ENCODE results near the gene PLIN1. TPM values are rescaled to one million over a fixed set of nuclear protein-coding genes. Genes with fewer than 3 reads are reported as not detected.

PLIN1 gene
- total and polyA plus RNA-seq, 2 donors (not counting 1 experiment from before 2014, with no cell fraction given) = 0.97 to 1.2 TPM

DNA sequence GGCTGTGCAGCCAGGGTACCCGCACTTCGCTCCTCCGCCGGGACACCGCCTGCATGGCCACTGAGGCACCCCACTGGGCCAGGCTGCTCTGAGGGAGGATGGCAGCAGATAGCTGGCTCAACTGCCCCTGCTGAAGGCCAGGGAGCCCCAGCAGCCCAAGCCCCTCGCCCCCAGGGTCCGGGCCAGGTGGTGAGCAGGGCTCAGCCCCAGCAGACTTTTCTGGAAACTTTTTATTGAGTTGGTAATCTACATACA, 11.5 kb downstream of the PLIN1 start:
- ChIA-PET CTCF (no interaction called here), POLR2A (no interaction called here)
- Mint-ChIP-seq H3K4me3 (no peak overlapping the region), H3K27ac (no peak overlapping the region), H3K9me3 (ENCODE audit: insufficient read depth) (no peaks in the 10 kb centered on the region), H3K4me1 (peaks cover 7% of the 10 kb centered on the region), H3K27me3 (peaks cover 17% of the 10 kb centered on the region)
- ATAC-seq (ENCODE audit: low read depth) (no peak), DNase-seq (no peak)
- Histone ChIP-seq H3K27me3 (replicated peaks in 1 of 4; ENCODE audit: control extremely low read depth in 1 of 4, control insufficient read depth in 3 of 4, insufficient read depth in 4 of 4, low read length in 3 of 4) (peaks cover 0 to 24% (median 6%) of the 10 kb centered on the region in 4 experiments), H2AFZ (ENCODE audit: insufficient read depth, low read depth, low read length, poor library complexity, severe bottlenecking) (no peak overlapping the region), H3K79me2 (ENCODE audit: control insufficient read depth, insufficient read depth, low read length) (no peaks in the 10 kb centered on the region), H3K9ac (ENCODE audit: low read length) (no peak overlapping the region), H3K4me1 (ENCODE audit: control insufficient read depth in 2 of 2, insufficient read depth in 2 of 2, low read length in 2 of 2) (peaks cover 0 to 7% of the 10 kb centered on the region in 2 donors), H3K4me2 (replicated peaks; ENCODE audit: low read depth, low read length, poor library complexity, severe bottlenecking) (no peak overlapping the region), H3K4me3 (ENCODE audit: control extremely low read depth in 1 of 5, extremely low read depth in 1 of 5, insufficient read depth in 1 of 5, low read depth in 2 of 5, low read length in 4 of 5) (no peak overlapping the region), H4K20me1 (ENCODE audit: control insufficient read depth, insufficient read depth, low read length, poor library complexity, severe bottlenecking) (no peaks in the 10 kb centered on the region), H3K9me3 (ENCODE audit: control extremely low read depth in 1 of 3, control insufficient read depth in 2 of 3, insufficient read depth in 1 of 3, low read length in 2 of 3) (no peaks in the 10 kb centered on the region), H3K36me3 (replicated peaks in 1 of 2; ENCODE audit: control extremely low read depth in 1 of 2, control insufficient read depth in 1 of 2, extremely low read depth in 1 of 2, insufficient read depth in 2 of 2, low read length in 1 of 2) (no peaks in the 10 kb centered on the region), H3K27ac (ENCODE audit: low read length in 2 of 2) (no peak overlapping the region)
- 99% methylated on average over 5 of the region's 7 CpGs for WGBS (ENCODE audit: insufficient coverage)
- intact Hi-C loops (cut with micrococcal nuclease) = no loop called here
- TF ChIP-seq CTCF (IDR thresholded peaks at IDR 0.05) = no peak
- no peak for TF ChIP-seq EZH2 (IDR thresholded peaks at IDR 0.05; ENCODE audit: borderline replicate concordance, insufficient read depth, low read depth, low read length, poor library complexity, severe bottlenecking)

DNA sequence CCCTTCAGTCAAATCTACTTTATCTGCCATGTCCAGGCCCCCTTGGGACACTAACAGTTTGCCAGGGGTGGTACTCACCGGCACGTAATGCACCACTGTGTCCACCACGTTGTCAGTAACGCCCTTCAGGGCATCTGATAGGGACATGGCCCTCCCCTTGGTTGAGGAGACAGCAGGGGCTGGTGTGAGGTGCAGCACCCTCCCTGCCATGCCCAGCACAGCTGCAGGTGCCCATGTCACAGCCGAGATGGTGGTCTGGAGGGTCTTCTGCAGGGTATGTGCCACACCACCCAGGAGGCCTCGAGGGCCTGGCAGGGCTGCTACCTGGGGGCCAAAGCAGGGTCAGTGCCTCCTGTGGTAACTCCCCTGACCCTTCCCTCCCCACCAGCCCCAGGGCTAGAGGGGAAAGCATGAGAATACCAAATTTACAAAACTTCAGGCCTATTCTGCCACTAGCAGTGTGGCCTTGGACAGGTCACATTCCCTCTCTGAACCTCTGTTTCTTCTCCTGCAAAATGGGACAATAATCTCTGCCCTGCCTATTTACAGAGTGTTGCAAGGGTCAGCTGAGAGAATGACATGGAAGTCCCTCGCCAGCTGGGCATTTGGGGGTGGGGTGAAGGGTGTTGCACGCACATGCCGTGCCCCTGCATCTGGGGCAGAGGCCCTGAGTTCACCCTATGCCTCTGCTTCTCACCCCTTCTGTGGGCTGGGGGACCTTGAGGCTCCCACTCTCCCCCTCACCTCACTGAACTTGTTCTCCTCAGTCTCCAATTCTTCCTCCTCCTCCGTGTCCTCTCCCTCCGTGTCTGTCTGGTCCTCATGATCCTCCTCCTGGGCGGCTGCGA, 12.1 kb downstream of the PLIN1 start:
- Histone ChIP-seq H3K27me3 (replicated peaks in 1 of 4; ENCODE audit: control extremely low read depth in 1 of 4, control insufficient read depth in 3 of 4, insufficient read depth in 4 of 4, low read length in 3 of 4) (peaks cover 0 to 24% (median 6%) of the 10 kb centered on the region in 4 experiments), H4K20me1 (ENCODE audit: control insufficient read depth, insufficient read depth, low read length, poor library complexity, severe bottlenecking) (no peaks in the 10 kb centered on the region), H3K36me3 (replicated peaks in 1 of 2; ENCODE audit: control extremely low read depth in 1 of 2, control insufficient read depth in 1 of 2, extremely low read depth in 1 of 2, insufficient read depth in 2 of 2, low read length in 1 of 2) (no peaks in the 10 kb centered on the region), H3K9me3 (ENCODE audit: control extremely low read depth in 1 of 3, control insufficient read depth in 2 of 3, insufficient read depth in 1 of 3, low read length in 2 of 3) (no peaks in the 10 kb centered on the region), H3K27ac (ENCODE audit: low read length in 2 of 2) (no peak overlapping the region), H3K4me3 (ENCODE audit: control extremely low read depth in 1 of 5, extremely low read depth in 1 of 5, insufficient read depth in 1 of 5, low read depth in 2 of 5, low read length in 4 of 5) (no peak overlapping the region), H3K9ac (ENCODE audit: low read length) (no peak overlapping the region), H3K4me1 (ENCODE audit: control insufficient read depth in 2 of 2, insufficient read depth in 2 of 2, low read length in 2 of 2) (peaks cover 0 to 7% of the 10 kb centered on the region in 2 donors), H3K79me2 (ENCODE audit: control insufficient read depth, insufficient read depth, low read length) (no peaks in the 10 kb centered on the region), H3K4me2 (replicated peaks; ENCODE audit: low read depth, low read length, poor library complexity, severe bottlenecking) (no peak overlapping the region), H2AFZ (ENCODE audit: insufficient read depth, low read depth, low read length, poor library complexity, severe bottlenecking) (no peak overlapping the region)
- DNase-seq (no peak), ATAC-seq (ENCODE audit: low read depth) (no peak)
- TF ChIP-seq EZH2 (IDR thresholded peaks at IDR 0.05; ENCODE audit: borderline replicate concordance, insufficient read depth, low read depth, low read length, poor library complexity, severe bottlenecking) (no peak), CTCF (IDR thresholded peaks at IDR 0.05) (no peak)
- CTCF ChIA-PET = no interaction called here
- Mint-ChIP-seq H3K4me1 (peaks cover 7% of the 10 kb centered on the region), H3K4me3 (no peak overlapping the region), H3K27me3 (peaks cover 22% of the 10 kb centered on the region), H3K9me3 (ENCODE audit: insufficient read depth) (no peaks in the 10 kb centered on the region), H3K27ac (no peak overlapping the region)
- 97% methylated on average over 10 of the region's 13 CpGs for WGBS (ENCODE audit: insufficient coverage)
- POLR2A ChIA-PET = no interaction called here
- intact Hi-C loops (cut with micrococcal nuclease) = no loop called here
